ENCODE data around the gene LPP.
A peak's percentile ranks its signal among the peaks of the same experiment; 100 is the strongest.
"Not testable (repeated sequence)": the region's sequence is repeated elsewhere in the genome, so short reads cannot be mapped to it uniquely, and the experiment has no call there.

Gene LPP

GRCh38 chr3:188126276-188126675 lies 27.7 kb upstream of the LPP start:
- Histone ChIP-seq H3K4me2 (ENCODE audit: low read length) (no peak overlapping the region), H3K79me2 (ENCODE audit: insufficient read depth, low read length) (no peaks in the 10 kb centered on the region), H3K9me2 (ENCODE audit: low read depth, low read length) (no peaks in the 10 kb centered on the region), H3K9me3 (ENCODE audit: low read length) (no peaks in the 10 kb centered on the region), H3K4me1 (ENCODE audit: insufficient read depth, low read length, severe bottlenecking) (peaks cover 43% of the 10 kb centered on the region), H3K36me3 (ENCODE audit: insufficient read depth, low read length) (no peaks in the 10 kb centered on the region), H3F3A (ENCODE audit: insufficient read depth, low read length) (peaks cover 7% of the 10 kb centered on the region; the same call in 1 of the 2 replicates), H3K9ac (ENCODE audit: low read length) (no peak overlapping the region), H3K4me3 (ENCODE audit: low read depth, low read length, poor library complexity, severe bottlenecking) (no peak overlapping the region), H4K20me1 (ENCODE audit: insufficient read depth, low read length) (no peaks in the 10 kb centered on the region), H3K27ac (ENCODE audit: low read depth, low read length, poor library complexity, severe bottlenecking) (peak overlapping the region; percentile 18), H2AFZ (ENCODE audit: low read length) (no peak overlapping the region), H3K27me3 (ENCODE audit: insufficient read depth, low read length) (no peaks in the 10 kb centered on the region)
- TF ChIP-seq, protein P1, sequence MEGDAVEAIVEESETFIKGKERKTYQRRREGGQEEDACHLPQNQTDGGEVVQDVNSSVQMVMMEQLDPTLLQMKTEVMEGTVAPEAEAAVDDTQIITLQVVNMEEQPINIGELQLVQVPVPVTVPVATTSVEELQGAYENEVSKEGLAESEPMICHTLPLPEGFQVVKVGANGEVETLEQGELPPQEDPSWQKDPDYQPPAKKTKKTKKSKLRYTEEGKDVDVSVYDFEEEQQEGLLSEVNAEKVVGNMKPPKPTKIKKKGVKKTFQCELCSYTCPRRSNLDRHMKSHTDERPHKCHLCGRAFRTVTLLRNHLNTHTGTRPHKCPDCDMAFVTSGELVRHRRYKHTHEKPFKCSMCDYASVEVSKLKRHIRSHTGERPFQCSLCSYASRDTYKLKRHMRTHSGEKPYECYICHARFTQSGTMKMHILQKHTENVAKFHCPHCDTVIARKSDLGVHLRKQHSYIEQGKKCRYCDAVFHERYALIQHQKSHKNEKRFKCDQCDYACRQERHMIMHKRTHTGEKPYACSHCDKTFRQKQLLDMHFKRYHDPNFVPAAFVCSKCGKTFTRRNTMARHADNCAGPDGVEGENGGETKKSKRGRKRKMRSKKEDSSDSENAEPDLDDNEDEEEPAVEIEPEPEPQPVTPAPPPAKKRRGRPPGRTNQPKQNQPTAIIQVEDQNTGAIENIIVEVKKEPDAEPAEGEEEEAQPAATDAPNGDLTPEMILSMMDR (IDR thresholded peaks at IDR 0.05; ENCODE audit: low read length), result no peak
- TF ChIP-seq EZH2 (IDR thresholded peaks at IDR 0.05; ENCODE audit: borderline replicate concordance, low read length), result no peak

- Histone ChIP-seq H4K20me1 (ENCODE audit: insufficient read depth, low read length) (no peaks in the 10 kb centered on the region), H3K79me2 (ENCODE audit: insufficient read depth, low read length) (no peaks in the 10 kb centered on the region), H2AFZ (ENCODE audit: low read length) (no peak overlapping the region), H3K4me1 (ENCODE audit: insufficient read depth, low read length, severe bottlenecking) (peaks cover 44% of the 10 kb centered on the region), H3K9ac (ENCODE audit: low read length) (no peak overlapping the region), H3K4me2 (ENCODE audit: low read length) (no peak overlapping the region), H3K27me3 (ENCODE audit: insufficient read depth, low read length) (no peaks in the 10 kb centered on the region), H3K9me3 (ENCODE audit: low read length) (peaks cover 2% of the 10 kb centered on the region; the same call in 1 of the 2 replicates), H3F3A (ENCODE audit: insufficient read depth, low read length) (peaks cover 7% of the 10 kb centered on the region; the same call in 1 of the 2 replicates), H3K36me3 (ENCODE audit: insufficient read depth, low read length) (no peaks in the 10 kb centered on the region), H3K27ac (ENCODE audit: low read depth, low read length, poor library complexity, severe bottlenecking) (no peak overlapping the region), H3K4me3 (ENCODE audit: low read depth, low read length, poor library complexity, severe bottlenecking) (no peak overlapping the region), H3K9me2 (ENCODE audit: low read depth, low read length) (no peaks in the 10 kb centered on the region)
- TF ChIP-seq EZH2 (IDR thresholded peaks at IDR 0.05; ENCODE audit: borderline replicate concordance, low read length), result no peak
- TF ChIP-seq, protein P1 (IDR thresholded peaks at IDR 0.05; ENCODE audit: low read length), result no peak
These were observed 27.0 kb upstream of the LPP start for GRCh38 chr3:188126934-188127333.

DNA sequence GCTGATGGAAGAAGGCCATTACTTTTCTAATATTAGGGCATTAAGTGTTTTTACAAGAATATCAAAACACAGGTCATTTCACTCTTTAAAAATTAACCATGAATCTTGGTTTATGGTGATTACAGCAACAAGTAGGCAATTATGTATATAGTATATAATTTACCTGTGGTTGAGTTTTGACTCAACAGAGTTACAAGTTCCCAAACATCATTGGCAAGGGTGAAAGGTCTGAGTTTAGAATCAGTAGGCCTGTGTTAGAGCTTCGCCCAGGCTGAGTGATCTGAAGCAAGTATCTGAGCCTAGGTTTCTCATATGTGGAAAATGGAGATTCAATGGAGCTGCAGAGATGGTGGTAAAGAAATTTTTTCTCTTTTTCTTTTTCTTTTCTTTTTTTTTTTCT lies 25.1 kb upstream of the LPP start:
- peaks cover 6% of the 10 kb centered on the region; the same call in 1 of the 2 replicates for H3K9me3 ChIP-seq (ENCODE audit: low read length)
- H3F3A ChIP-seq (ENCODE audit: insufficient read depth, low read length), result peaks cover 7% of the 10 kb centered on the region; the same call in 1 of the 2 replicates
- H3K9me2 ChIP-seq (ENCODE audit: low read depth, low read length), result no peaks in the 10 kb centered on the region
- H3K79me2 ChIP-seq (ENCODE audit: insufficient read depth, low read length), result no peaks in the 10 kb centered on the region
- H4K20me1 ChIP-seq (ENCODE audit: insufficient read depth, low read length), result no peaks in the 10 kb centered on the region
- no peak overlapping the region for H3K9ac ChIP-seq (ENCODE audit: low read length)
- H3K27me3 ChIP-seq (ENCODE audit: insufficient read depth, low read length), result no peaks in the 10 kb centered on the region
- H2AFZ ChIP-seq (ENCODE audit: low read length), result 0 out of 2 replicates have a peak overlapping the region, but pooled peaks have one; percentile 23
- no peak overlapping the region for H3K4me2 ChIP-seq (ENCODE audit: low read length)
- H3K36me3 ChIP-seq (ENCODE audit: insufficient read depth, low read length), result no peaks in the 10 kb centered on the region
- H3K4me3 ChIP-seq (ENCODE audit: low read depth, low read length, poor library complexity, severe bottlenecking), result no peak overlapping the region
- TF ChIP-seq EZH2 (IDR thresholded peaks at IDR 0.05; ENCODE audit: borderline replicate concordance, low read length), result no peak
- TF ChIP-seq, protein P1 (IDR thresholded peaks at IDR 0.05; ENCODE audit: low read length), result no peak
- H3K4me1 ChIP-seq (ENCODE audit: insufficient read depth, low read length, severe bottlenecking), result peaks cover 24% of the 10 kb centered on the region
- H3K27ac ChIP-seq (ENCODE audit: low read depth, low read length, poor library complexity, severe bottlenecking), result no peak overlapping the region

DNA sequence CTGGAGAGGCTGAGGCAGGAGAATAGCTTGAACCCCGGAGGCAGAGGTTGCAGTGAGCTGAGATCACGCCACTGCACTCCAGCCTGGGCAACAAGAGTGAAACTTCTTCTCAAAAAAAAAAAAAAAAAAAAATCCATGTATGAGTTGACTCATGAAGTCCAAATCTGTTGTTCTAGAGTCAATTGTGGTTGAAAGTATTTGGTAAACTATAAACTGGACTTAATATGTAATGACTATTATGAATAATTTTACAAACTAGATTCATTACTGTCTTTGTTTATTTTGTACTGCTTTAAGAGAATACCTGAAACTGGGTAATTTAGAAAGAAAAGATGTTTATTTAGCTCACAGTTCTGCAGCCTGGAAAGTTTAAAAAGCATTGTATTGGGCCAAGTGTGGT lies 22.9 kb upstream of the LPP start:
- not testable (repeated sequence) for H3K9me2 ChIP-seq (ENCODE audit: low read depth, low read length); H3K36me3 ChIP-seq (ENCODE audit: insufficient read depth, low read length); H3K9ac ChIP-seq (ENCODE audit: low read length); H4K20me1 ChIP-seq (ENCODE audit: insufficient read depth, low read length); H3K4me2 ChIP-seq (ENCODE audit: low read length); H3K4me3 ChIP-seq (ENCODE audit: low read depth, low read length, poor library complexity, severe bottlenecking); H3K9me3 ChIP-seq (ENCODE audit: low read length); H3K79me2 ChIP-seq (ENCODE audit: insufficient read depth, low read length); H3F3A ChIP-seq (ENCODE audit: insufficient read depth, low read length); H3K27ac ChIP-seq (ENCODE audit: low read depth, low read length, poor library complexity, severe bottlenecking); H2AFZ ChIP-seq (ENCODE audit: low read length); H3K27me3 ChIP-seq (ENCODE audit: insufficient read depth, low read length)
- H3K4me1 ChIP-seq (ENCODE audit: insufficient read depth, low read length, severe bottlenecking), result peaks cover 12% of the 10 kb centered on the region
